ENCODE results near the gene CD79B.

The CD79B gene

GRCh38 chr17:63931981-63932561, at the start of gene CD79B:
Gene CD79B, minus strand, starts transcription at chr17:63932331. Its CDS starts 70 bp downstream, at chr17:63932261.
- peak in 1 of 2 donors; percentile 21 for DNase-seq (ENCODE audit: low read depth in 2 of 2)

GRCh38 chr17:63978272-63979200, 46.4 kb upstream of the CD79B start:
- no peak for DNase-seq (ENCODE audit: low read depth in 2 of 2)

- no peak for DNase-seq (ENCODE audit: low read depth in 2 of 2)
Observed at GRCh38 chr17:63976702-63977101, 44.6 kb upstream of the CD79B start.

- no peak for DNase-seq (ENCODE audit: low read depth in 2 of 2)
Observed at GRCh38 chr17:63975541-63976092, 43.5 kb upstream of the CD79B start.

GRCh38 chr17:63974594-63975192, 42.6 kb upstream of the CD79B start:
- DNase-seq (ENCODE audit: low read depth in 2 of 2), result no peak

- no peak for DNase-seq (ENCODE audit: low read depth in 2 of 2)
Observed at GRCh38 chr17:63973930-63974593, 41.9 kb upstream of the CD79B start.

GRCh38 chr17:63973247-63973646, 41.1 kb upstream of the CD79B start:
- no peak for DNase-seq (ENCODE audit: low read depth in 2 of 2)

GRCh38 chr17:63972796-63973195, 40.7 kb upstream of the CD79B start, which contains the start of gene SCN4A:
Gene SCN4A, minus strand, starts transcription at chr17:63972918. Its CDS starts 77 bp downstream, at chr17:63972841.
- no peak for DNase-seq (ENCODE audit: low read depth in 2 of 2)

GRCh38 chr17:63969278-63969677, 37.1 kb upstream of the CD79B start:
- no peak for DNase-seq (ENCODE audit: low read depth in 2 of 2)

GRCh38 chr17:63967953-63968352, 35.8 kb upstream of the CD79B start:
- DNase-seq (ENCODE audit: low read depth in 2 of 2), result no peak

- no peak for DNase-seq (ENCODE audit: low read depth in 2 of 2)
Observed at GRCh38 chr17:63966646-63967264, 34.6 kb upstream of the CD79B start.

- DNase-seq (ENCODE audit: low read depth in 2 of 2), result no peak
Observed at GRCh38 chr17:63963123-63963522, 31.0 kb upstream of the CD79B start.

GRCh38 chr17:63962298-63962744, 30.2 kb upstream of the CD79B start:
- DNase-seq (ENCODE audit: low read depth in 2 of 2), result no peak

GRCh38 chr17:63961355-63962212, 29.5 kb upstream of the CD79B start:
- DNase-seq (ENCODE audit: low read depth in 2 of 2), result peak in 1 of 2 donors; percentile 55

- no peak for DNase-seq (ENCODE audit: low read depth in 2 of 2)
Observed at GRCh38 chr17:63960430-63960829, 28.3 kb upstream of the CD79B start.

GRCh38 chr17:63960006-63960405, 27.9 kb upstream of the CD79B start:
- DNase-seq (ENCODE audit: low read depth in 2 of 2), result no peak

GRCh38 chr17:63956296-63956920, 24.3 kb upstream of the CD79B start:
- DNase-seq (ENCODE audit: low read depth in 2 of 2), result no peak

GRCh38 chr17:63955791-63956190, 23.7 kb upstream of the CD79B start:
- DNase-seq (ENCODE audit: low read depth in 2 of 2), result no peak

GRCh38 chr17:63955232-63955631, 23.1 kb upstream of the CD79B start:
- DNase-seq (ENCODE audit: low read depth in 2 of 2), result no peak
